ENCODE measurements around the gene EXOC1.

- TF ChIP-seq CTCF (IDR thresholded peaks at IDR 0.05) = no peak
- TF ChIP-seq POLR2A (IDR thresholded peaks at IDR 0.05) = no peak
- no peak for TF ChIP-seq EP300 (IDR thresholded peaks at IDR 0.05)
These were observed 51.1 kb downstream of the EXOC1 start for GRCh38 chr4:55904576-55904975.

Data from ovary (tissue), 3 donors.